Spinal cord (tissue), 10 donors: Measurements from ENCODE around the gene GABRB1. TPM values are rescaled to one million over a fixed set of nuclear protein-coding genes. Genes with fewer than 3 reads are reported as not detected.
A peak's percentile ranks its signal among the peaks of the same experiment; 100 is the strongest.

Source experiments
- DNase-seq, 6 donors: peaks; one replicate each; pipeline versions ENCODE4 v3.0.0 to v3.0.0-alpha.2; 2013 to 2015; ENCODE audit warnings: low spot score in 6 of 6, low read depth in 4 of 6
- H3K27ac ChIP-seq: one replicate; pipeline ENCODE4 v1.5.1; 2013; ENCODE audit warnings: low read depth, low read length, control low read depth
- H3K27me3 ChIP-seq: one replicate; pipeline ENCODE4 v1.6.1; 2013; ENCODE audit warnings: low read length; ENCODE audit not compliant: control insufficient read depth, insufficient read depth
- H3K36me3 ChIP-seq: one replicate; pipeline ENCODE4 v1.6.1; 2013; ENCODE audit warnings: low read length; ENCODE audit not compliant: control insufficient read depth, insufficient read depth
- H3K4me1 ChIP-seq: one replicate; pipeline ENCODE4 v1.6.1; 2013; ENCODE audit warnings: low read length; ENCODE audit not compliant: control insufficient read depth, insufficient read depth
- H3K4me3 ChIP-seq: one replicate; pipeline ENCODE4 v1.5.1; 2013; ENCODE audit warnings: low read depth, low read length, control low read depth
- H3K9me3 ChIP-seq: one replicate; pipeline ENCODE4 v1.6.1; 2013; ENCODE audit warnings: low read length; ENCODE audit not compliant: control insufficient read depth, insufficient read depth
- WGBS: methylation state at CpG from one replicate; pipeline ENCODE4 v1.1.5; 2013; ENCODE audit warnings: missing lambda C conversion rate; ENCODE audit not compliant: insufficient coverage; 5-methylcytosine and 5-hydroxymethylcytosine counted together
- polyA plus RNA-seq, 2 donors: library from polyadenylated mRNA; unstranded; fragments of 120-200 nt; gene quantifications; one replicate each; pipeline ENCODE4 v1.2.1, GENCODE V29; 2013; ENCODE audit not compliant: insufficient read length in 2 of 2
- total RNA-seq, 2 donors: library from RNA; depleted of rRNA in 1 of 2; stranded (reverse); fragments of 120-200 nt in 1 of 2; fragments of >200 nt in 1 of 2; gene quantifications; one replicate each; pipeline versions ENCODE4 v1.2.3 to v1.2.4, GENCODE V29; 2013 to 2014
- donor health status: healthy.

Gene GABRB1
- total and polyA plus RNA-seq, 4 donors: 5.1 to 49.1 (median 10.3) TPM

GRCh38 chr4:47040828-47041227, 9.5 kb downstream of the GABRB1 start:
- Histone ChIP-seq H3K4me3 (no peak overlapping the region), H3K27me3 (no peaks in the 10 kb centered on the region), H3K36me3 (no peaks in the 10 kb centered on the region), H3K4me1 (no peaks in the 10 kb centered on the region), H3K27ac (no peak overlapping the region), H3K9me3 (no peaks in the 10 kb centered on the region)
- no peak for DNase-seq
- 82% methylated on average over 1 of the region's 3 CpGs for WGBS

DNA sequence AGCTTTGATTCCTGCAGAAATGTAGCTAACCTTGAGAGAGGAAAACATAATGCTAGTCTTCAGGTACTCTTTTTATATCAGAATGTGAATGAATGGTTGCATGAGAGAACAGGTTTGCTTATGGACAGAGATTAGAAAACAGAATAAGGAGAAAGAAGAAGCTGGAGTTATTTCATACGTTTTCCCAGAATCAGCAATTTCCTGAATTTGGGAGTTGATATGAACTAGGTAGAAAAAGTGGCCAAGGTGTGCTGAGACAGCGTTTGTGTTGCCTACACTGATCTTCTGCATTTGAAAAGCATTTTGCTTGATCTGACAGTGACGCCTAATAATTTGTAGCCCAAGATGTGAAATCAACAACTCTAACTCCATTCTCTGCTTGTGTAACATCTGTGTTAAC, 12.5 kb downstream of the GABRB1 start:
- no peaks in the 10 kb centered on the region for H3K4me1 ChIP-seq
- no peak overlapping the region for H3K27ac ChIP-seq
- no peak for DNase-seq
- 82% methylated on average over 1 of the region's 3 CpGs for WGBS
- H3K27me3 ChIP-seq: no peaks in the 10 kb centered on the region
- no peak overlapping the region for H3K4me3 ChIP-seq
- no peaks in the 10 kb centered on the region for H3K9me3 ChIP-seq
- H3K36me3 ChIP-seq: no peaks in the 10 kb centered on the region

DNA sequence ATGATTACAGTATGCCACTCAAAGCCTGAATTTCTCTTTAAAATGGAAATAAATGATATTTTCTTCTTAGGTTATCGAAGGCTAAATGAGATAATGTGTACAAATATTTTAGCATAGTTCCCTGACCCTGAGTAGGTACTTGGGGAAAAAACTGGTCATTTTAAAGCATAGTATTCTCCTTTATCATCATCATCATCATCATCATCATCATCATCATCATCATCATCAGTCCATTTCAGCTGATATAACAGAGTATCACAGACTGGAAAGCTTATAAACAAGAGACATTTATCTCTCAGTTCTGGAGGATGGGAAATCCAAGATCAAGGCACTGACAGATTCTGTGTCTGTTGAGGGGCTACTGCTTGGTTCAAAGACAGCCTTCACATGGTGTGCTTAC, 13.9 kb downstream of the GABRB1 start:
- no peak overlapping the region for H3K4me3 ChIP-seq
- H3K36me3 ChIP-seq: no peaks in the 10 kb centered on the region
- H3K27ac ChIP-seq: no peak overlapping the region
- DNase-seq: no peak
- no peaks in the 10 kb centered on the region for H3K27me3 ChIP-seq
- no CpG with 5 or more reads among the region's 1 CpG for WGBS
- H3K4me1 ChIP-seq: no peaks in the 10 kb centered on the region
- no peaks in the 10 kb centered on the region for H3K9me3 ChIP-seq

GRCh38 chr4:47049347-47049746, 18.0 kb downstream of the GABRB1 start:
- no CpG with 5 or more reads among the region's 3 CpGs for WGBS
- Histone ChIP-seq H3K27ac (no peak overlapping the region), H3K36me3 (no peaks in the 10 kb centered on the region), H3K27me3 (no peaks in the 10 kb centered on the region), H3K9me3 (no peaks in the 10 kb centered on the region), H3K4me3 (no peak overlapping the region), H3K4me1 (no peaks in the 10 kb centered on the region)
- no peak for DNase-seq

- 13% methylated on average over 2 of the region's 3 CpGs for WGBS
- no peaks in the 10 kb centered on the region for H3K27me3 ChIP-seq
- no peaks in the 10 kb centered on the region for H3K9me3 ChIP-seq
- no peaks in the 10 kb centered on the region for H3K36me3 ChIP-seq
- no peak overlapping the region for H3K4me3 ChIP-seq
- no peaks in the 10 kb centered on the region for H3K4me1 ChIP-seq
- DNase-seq: peak in 2 of 6 donors; percentile 51 to 63
- H3K27ac ChIP-seq: peak overlapping the region; percentile 47
These were observed 19.7 kb downstream of the GABRB1 start for GRCh38 chr4:47050761-47051725.

GRCh38 chr4:47053485-47053884, 22.1 kb downstream of the GABRB1 start:
- Histone ChIP-seq H3K4me3 (no peak overlapping the region), H3K36me3 (no peaks in the 10 kb centered on the region), H3K4me1 (no peaks in the 10 kb centered on the region), H3K27ac (no peak overlapping the region), H3K27me3 (no peaks in the 10 kb centered on the region), H3K9me3 (no peaks in the 10 kb centered on the region)
- DNase-seq: no peak
- WGBS: 100% methylated on average over 1 of the region's 2 CpGs

GRCh38 chr4:47054130-47054529, 22.8 kb downstream of the GABRB1 start:
- no peaks in the 10 kb centered on the region for H3K36me3 ChIP-seq
- WGBS: no CpG with 5 or more reads among the region's 3 CpGs
- no peaks in the 10 kb centered on the region for H3K9me3 ChIP-seq

DNA sequence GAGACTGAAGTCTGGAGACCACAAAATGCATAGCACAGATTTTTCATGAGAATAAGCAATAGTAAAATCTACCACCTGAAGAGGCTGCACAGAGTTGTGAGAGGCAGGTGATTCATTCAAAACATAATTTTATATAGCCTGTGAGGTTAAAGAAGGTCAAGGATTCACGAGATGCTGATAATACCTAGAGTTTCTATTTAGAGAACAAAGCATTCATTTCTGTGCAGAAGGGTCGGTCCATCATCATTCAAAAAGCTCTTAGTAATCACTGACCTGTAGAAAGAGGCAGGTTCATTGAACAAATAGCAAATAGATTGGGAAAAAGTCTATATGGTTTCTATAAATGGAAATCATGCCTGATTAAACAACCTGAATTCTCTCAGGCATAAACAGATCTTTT, 26.6 kb downstream of the GABRB1 start:
- H3K36me3 ChIP-seq: no peaks in the 10 kb centered on the region
- DNase-seq: no peak
- H3K27me3 ChIP-seq: no peaks in the 10 kb centered on the region
- H3K9me3 ChIP-seq: no peaks in the 10 kb centered on the region
- no CpG with 5 or more reads among the region's 2 CpGs for WGBS
- no peak overlapping the region for H3K27ac ChIP-seq
- no peaks in the 10 kb centered on the region for H3K4me1 ChIP-seq
- no peak overlapping the region for H3K4me3 ChIP-seq

More at GRCh38 chr4:47054130-47054529, 22.8 kb downstream of the GABRB1 start:
- no peaks in the 10 kb centered on the region for H3K4me1 ChIP-seq
- no peak for DNase-seq
- H3K27ac ChIP-seq: no peak overlapping the region
- no peaks in the 10 kb centered on the region for H3K27me3 ChIP-seq
- H3K4me3 ChIP-seq: no peak overlapping the region

GRCh38 chr4:47060561-47060960, 29.2 kb downstream of the GABRB1 start:
- H3K4me3 ChIP-seq: no peak overlapping the region
- DNase-seq: peak in 1 of 6 donors; percentile 21
- H3K27ac ChIP-seq: no peak overlapping the region
- H3K27me3 ChIP-seq: no peaks in the 10 kb centered on the region
- no peaks in the 10 kb centered on the region for H3K36me3 ChIP-seq
- H3K4me1 ChIP-seq: peaks cover 4% of the 10 kb centered on the region
- no CpG with 5 or more reads among the region's 4 CpGs for WGBS
- H3K9me3 ChIP-seq: no peaks in the 10 kb centered on the region

- no peaks in the 10 kb centered on the region for H3K36me3 ChIP-seq
- no peak overlapping the region for H3K4me3 ChIP-seq
- WGBS: no CpG with 5 or more reads among the region's 3 CpGs
- H3K4me1 ChIP-seq: peaks cover 4% of the 10 kb centered on the region
- no peak for DNase-seq
- H3K27ac ChIP-seq: no peak overlapping the region
- H3K9me3 ChIP-seq: no peaks in the 10 kb centered on the region
- H3K27me3 ChIP-seq: no peaks in the 10 kb centered on the region
These were observed 30.1 kb downstream of the GABRB1 start for GRCh38 chr4:47061435-47061834.
